OCI-LY3 (cell line): Measurements from ENCODE around the gene HOOK2.

Source experiments
- CTCF ChIP-seq: fragments of 200-600, 300-600 bp; sonication (generic); IDR thresholded peaks from 2 replicates; pipeline ENCODE4 v1.5.1; 2014; ENCODE audit warnings: antibody characterized with exemption, low read length, low read depth
- EZH2phosphoT487 ChIP-seq: fragments of 200-600 bp; shearing (Covaris generic); IDR thresholded peaks from 2 replicates; pipeline ENCODE4 v1.6.1; 2018; ENCODE audit warnings: antibody characterized with exemption, mixed run types, low read depth

- TF ChIP-seq CTCF (no peak), EZH2phosphoT487 (no peak)
These were observed 14.7 kb upstream of the HOOK2 start for GRCh38 chr19:12789904-12790619.
